Liver (tissue), 9 donors: ENCODE data around the gene ZFYVE28. TPM values are rescaled to one million over a fixed set of nuclear protein-coding genes. Genes with fewer than 3 reads are reported as not detected.

Experiments used
- DNase-seq: peaks from one replicate; pipeline ENCODE4 v3.0.0-alpha.2; 2017; ENCODE audit warnings: low spot score
- H3K27ac ChIP-seq, 2 donors: one replicate each; pipeline ENCODE4 v1.7.0; 2013; ENCODE audit warnings: inconsistent platforms in 2 of 2, low read length in 2 of 2, control low read depth in 1 of 2, low read depth in 1 of 2, mild to moderate bottlenecking in 1 of 2
- H3K27me3 ChIP-seq, 4 donors: one replicate each; pipeline versions ENCODE4 v1.6.1 to v1.7.0; 2013; ENCODE audit warnings: low read length in 3 of 4, inconsistent platforms in 1 of 4, mild to moderate bottlenecking in 1 of 4, moderate library complexity in 1 of 4; ENCODE audit not compliant: control insufficient read depth in 4 of 4, insufficient read depth in 4 of 4
- H3K36me3 ChIP-seq, 4 donors: one replicate each; pipeline versions ENCODE4 v1.6.1 to v1.7.0; 2013; ENCODE audit warnings: low read length in 3 of 4, mild to moderate bottlenecking in 3 of 4, low read depth in 1 of 4, moderate library complexity in 1 of 4; ENCODE audit not compliant: control insufficient read depth in 4 of 4, insufficient read depth in 3 of 4
- H3K4me1 ChIP-seq, 4 donors: one replicate each; pipeline versions ENCODE4 v1.6.1 to v1.7.0; 2013; ENCODE audit warnings: low read length in 3 of 4, mild to moderate bottlenecking in 3 of 4, moderate library complexity in 1 of 4; ENCODE audit not compliant: control insufficient read depth in 4 of 4, insufficient read depth in 4 of 4
- H3K4me3 ChIP-seq, 3 donors: one replicate each; pipeline versions ENCODE4 v1.6.1 to v1.7.0; 2013; ENCODE audit warnings: low read length in 3 of 3, control low read depth in 1 of 3, low read depth in 1 of 3, mild to moderate bottlenecking in 1 of 3
- H3K9ac ChIP-seq, 2 donors: one replicate each; pipeline ENCODE4 v1.7.0; 2013; ENCODE audit warnings: low read length in 2 of 2, mild to moderate bottlenecking in 2 of 2, moderate library complexity in 2 of 2, control low read depth in 1 of 2, low read depth in 1 of 2
- H3K9me3 ChIP-seq, 4 donors: one replicate each; pipeline versions ENCODE4 v1.6.1 to v1.7.0; 2013; ENCODE audit warnings: low read length in 3 of 4; ENCODE audit not compliant: control insufficient read depth in 4 of 4
- EGR1 ChIP-seq, 2 donors: IDR thresholded peaks; 2 replicates each; pipeline ENCODE4 v1.6.1; 2016 to 2018; ENCODE audit warnings: antibody characterized with exemption in 2 of 2, low read depth in 2 of 2
- FOXA1 ChIP-seq: IDR thresholded peaks from 2 replicates; pipeline ENCODE4 v1.6.1; 2016; ENCODE audit warnings: antibody characterized with exemption
- FOXA2 ChIP-seq: IDR thresholded peaks from 2 replicates; pipeline ENCODE4 v1.6.1; 2016; ENCODE audit warnings: antibody characterized with exemption
- GABPA ChIP-seq, 2 donors: IDR thresholded peaks in 1 of 2; conservative IDR thresholded peaks in 1 of 2; 2 replicates each; pipeline ENCODE4 v1.6.1; 2016; ENCODE audit warnings: antibody characterized with exemption in 2 of 2, mild to moderate bottlenecking in 1 of 2, moderate library complexity in 1 of 2
- HNF4A ChIP-seq, 2 donors: conservative IDR thresholded peaks; 2 replicates each; pipeline ENCODE4 v1.6.1; 2016; ENCODE audit warnings: antibody characterized with exemption in 2 of 2, mild to moderate bottlenecking in 2 of 2
- HNF4G ChIP-seq: IDR thresholded peaks from 2 replicates; pipeline ENCODE4 v1.6.1; 2016; ENCODE audit warnings: antibody characterized with exemption
- JUND ChIP-seq, 2 donors: IDR thresholded peaks; 2 replicates each; pipeline ENCODE4 v1.6.1; 2016; ENCODE audit warnings: antibody characterized with exemption in 2 of 2
- WGBS: extraction: QIAGEN DNeasy Blood & Tissue Kit; methylation state at CpG from one replicate; pipeline ENCODE4 v1.1.7; 2013; 5-methylcytosine and 5-hydroxymethylcytosine counted together
- polyA plus RNA-seq, 2 donors: library from polyadenylated mRNA; stranded (reverse) in 1 of 2; unstranded in 1 of 2; fragments of 200-250 nt in 1 of 2; fragments of >200 nt in 1 of 2; fragmentation: Nextera tagmentation in 1 of 2; extraction: Ambion mirVana in 1 of 2; gene quantifications; one replicate each; pipeline versions ENCODE4 v1.2.1 to v1.2.3, GENCODE V29; 2013 to 2015
- total RNA-seq, 2 donors: library from RNA; depleted of rRNA; stranded (reverse); fragments of >200 nt; gene quantifications; one replicate each; pipeline ENCODE4 v1.2.3, GENCODE V29; 2014
- TF ChIP-seq, protein P1 (sequence below): IDR thresholded peaks from 2 replicates; pipeline ENCODE4 v1.6.1; 2016; ENCODE audit warnings: antibody characterized with exemption
- TF ChIP-seq, protein P2 (sequence below): IDR thresholded peaks from 2 replicates; pipeline ENCODE4 v1.6.1; 2016; ENCODE audit warnings: antibody characterized with exemption, mild to moderate bottlenecking
- TF ChIP-seq, protein P3 (sequence below): fragments of 150-350 bp; IDR thresholded peaks from 2 replicates; pipeline ENCODE4 v1.5.1; 2017; ENCODE audit warnings: improper control_type of control experiment, low read depth, low read length; ENCODE audit not compliant: missing input control
- TF ChIP-seq, protein P4 (sequence below): IDR thresholded peaks from 2 replicates; pipeline ENCODE4 v1.6.1; 2016; ENCODE audit warnings: antibody characterized with exemption
- TF ChIP-seq, protein P5 (sequence below): IDR thresholded peaks from 2 replicates; pipeline ENCODE4 v1.6.1; 2016; ENCODE audit warnings: antibody characterized with exemption
- donor health status: healthy.
- donor health status: healthy.
- donor health status: healthy.
- donor health status: healthy.
- donor health status: healthy.

The ZFYVE28 gene
- total and polyA plus RNA-seq, 4 donors, result 2.0 to 6.1 (median 2.7) TPM

DNA sequence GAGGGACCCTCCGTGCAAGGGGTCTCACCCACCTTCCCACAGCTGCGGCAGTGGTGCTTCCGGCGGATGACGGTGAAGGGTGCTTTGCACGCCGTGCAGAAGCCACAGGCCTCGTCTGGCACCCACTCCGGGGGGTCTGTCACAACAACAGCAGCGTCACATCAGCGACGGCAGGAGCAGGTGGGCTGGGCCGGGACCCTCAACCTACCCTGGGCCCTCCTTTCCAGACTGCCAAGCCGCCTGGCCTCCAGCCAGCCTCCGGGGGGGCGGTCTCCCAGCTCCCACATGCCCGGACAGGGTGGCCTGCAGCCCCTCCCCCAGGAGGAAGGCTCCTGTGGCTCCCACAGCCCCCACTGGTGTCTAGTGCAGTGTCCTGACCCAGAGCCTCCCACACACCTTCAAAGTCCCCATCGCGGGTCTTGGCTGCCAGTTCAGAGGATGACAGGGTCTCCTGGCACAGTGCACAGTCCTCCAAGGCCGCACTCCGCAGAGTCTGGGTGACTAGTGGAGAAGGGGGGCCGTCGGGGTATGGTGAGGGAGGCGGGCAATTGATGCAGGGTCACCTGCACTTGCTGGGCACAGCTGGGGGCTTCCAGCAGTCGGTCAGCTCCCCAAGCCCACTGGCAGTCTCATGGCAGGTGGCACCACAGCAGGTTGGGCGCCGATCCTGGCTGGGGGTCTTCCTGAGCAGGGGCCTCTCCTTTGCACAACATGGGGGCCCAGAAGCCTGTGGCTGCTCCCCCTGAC lies 147.0 kb downstream of the ZFYVE28 start:
- TF ChIP-seq, protein P1, sequence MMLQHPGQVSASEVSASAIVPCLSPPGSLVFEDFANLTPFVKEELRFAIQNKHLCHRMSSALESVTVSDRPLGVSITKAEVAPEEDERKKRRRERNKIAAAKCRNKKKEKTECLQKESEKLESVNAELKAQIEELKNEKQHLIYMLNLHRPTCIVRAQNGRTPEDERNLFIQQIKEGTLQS, result no peak
- TF ChIP-seq HNF4G, result no peak
- no peak for TF ChIP-seq GABPA (IDR thresholded peaks at IDR 0.05 in 1 of 2, conservative IDR thresholded peaks at IDR 0.05 in 1 of 2)
- TF ChIP-seq, protein P2, sequence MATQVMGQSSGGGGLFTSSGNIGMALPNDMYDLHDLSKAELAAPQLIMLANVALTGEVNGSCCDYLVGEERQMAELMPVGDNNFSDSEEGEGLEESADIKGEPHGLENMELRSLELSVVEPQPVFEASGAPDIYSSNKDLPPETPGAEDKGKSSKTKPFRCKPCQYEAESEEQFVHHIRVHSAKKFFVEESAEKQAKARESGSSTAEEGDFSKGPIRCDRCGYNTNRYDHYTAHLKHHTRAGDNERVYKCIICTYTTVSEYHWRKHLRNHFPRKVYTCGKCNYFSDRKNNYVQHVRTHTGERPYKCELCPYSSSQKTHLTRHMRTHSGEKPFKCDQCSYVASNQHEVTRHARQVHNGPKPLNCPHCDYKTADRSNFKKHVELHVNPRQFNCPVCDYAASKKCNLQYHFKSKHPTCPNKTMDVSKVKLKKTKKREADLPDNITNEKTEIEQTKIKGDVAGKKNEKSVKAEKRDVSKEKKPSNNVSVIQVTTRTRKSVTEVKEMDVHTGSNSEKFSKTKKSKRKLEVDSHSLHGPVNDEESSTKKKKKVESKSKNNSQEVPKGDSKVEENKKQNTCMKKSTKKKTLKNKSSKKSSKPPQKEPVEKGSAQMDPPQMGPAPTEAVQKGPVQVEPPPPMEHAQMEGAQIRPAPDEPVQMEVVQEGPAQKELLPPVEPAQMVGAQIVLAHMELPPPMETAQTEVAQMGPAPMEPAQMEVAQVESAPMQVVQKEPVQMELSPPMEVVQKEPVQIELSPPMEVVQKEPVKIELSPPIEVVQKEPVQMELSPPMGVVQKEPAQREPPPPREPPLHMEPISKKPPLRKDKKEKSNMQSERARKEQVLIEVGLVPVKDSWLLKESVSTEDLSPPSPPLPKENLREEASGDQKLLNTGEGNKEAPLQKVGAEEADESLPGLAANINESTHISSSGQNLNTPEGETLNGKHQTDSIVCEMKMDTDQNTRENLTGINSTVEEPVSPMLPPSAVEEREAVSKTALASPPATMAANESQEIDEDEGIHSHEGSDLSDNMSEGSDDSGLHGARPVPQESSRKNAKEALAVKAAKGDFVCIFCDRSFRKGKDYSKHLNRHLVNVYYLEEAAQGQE, result no peak
- TF ChIP-seq, protein P3, sequence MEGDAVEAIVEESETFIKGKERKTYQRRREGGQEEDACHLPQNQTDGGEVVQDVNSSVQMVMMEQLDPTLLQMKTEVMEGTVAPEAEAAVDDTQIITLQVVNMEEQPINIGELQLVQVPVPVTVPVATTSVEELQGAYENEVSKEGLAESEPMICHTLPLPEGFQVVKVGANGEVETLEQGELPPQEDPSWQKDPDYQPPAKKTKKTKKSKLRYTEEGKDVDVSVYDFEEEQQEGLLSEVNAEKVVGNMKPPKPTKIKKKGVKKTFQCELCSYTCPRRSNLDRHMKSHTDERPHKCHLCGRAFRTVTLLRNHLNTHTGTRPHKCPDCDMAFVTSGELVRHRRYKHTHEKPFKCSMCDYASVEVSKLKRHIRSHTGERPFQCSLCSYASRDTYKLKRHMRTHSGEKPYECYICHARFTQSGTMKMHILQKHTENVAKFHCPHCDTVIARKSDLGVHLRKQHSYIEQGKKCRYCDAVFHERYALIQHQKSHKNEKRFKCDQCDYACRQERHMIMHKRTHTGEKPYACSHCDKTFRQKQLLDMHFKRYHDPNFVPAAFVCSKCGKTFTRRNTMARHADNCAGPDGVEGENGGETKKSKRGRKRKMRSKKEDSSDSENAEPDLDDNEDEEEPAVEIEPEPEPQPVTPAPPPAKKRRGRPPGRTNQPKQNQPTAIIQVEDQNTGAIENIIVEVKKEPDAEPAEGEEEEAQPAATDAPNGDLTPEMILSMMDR, result no peak
- TF ChIP-seq, protein P4, sequence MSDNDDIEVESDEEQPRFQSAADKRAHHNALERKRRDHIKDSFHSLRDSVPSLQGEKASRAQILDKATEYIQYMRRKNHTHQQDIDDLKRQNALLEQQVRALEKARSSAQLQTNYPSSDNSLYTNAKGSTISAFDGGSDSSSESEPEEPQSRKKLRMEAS, result no peak
- TF ChIP-seq JUND (IDR thresholded peaks at IDR 0.05), result no peak
- no peak for TF ChIP-seq EGR1 (IDR thresholded peaks at IDR 0.05; ENCODE audit: low read depth in 2 of 2)
- no peak for TF ChIP-seq FOXA1
- no peak for TF ChIP-seq FOXA2
- TF ChIP-seq, protein P5, sequence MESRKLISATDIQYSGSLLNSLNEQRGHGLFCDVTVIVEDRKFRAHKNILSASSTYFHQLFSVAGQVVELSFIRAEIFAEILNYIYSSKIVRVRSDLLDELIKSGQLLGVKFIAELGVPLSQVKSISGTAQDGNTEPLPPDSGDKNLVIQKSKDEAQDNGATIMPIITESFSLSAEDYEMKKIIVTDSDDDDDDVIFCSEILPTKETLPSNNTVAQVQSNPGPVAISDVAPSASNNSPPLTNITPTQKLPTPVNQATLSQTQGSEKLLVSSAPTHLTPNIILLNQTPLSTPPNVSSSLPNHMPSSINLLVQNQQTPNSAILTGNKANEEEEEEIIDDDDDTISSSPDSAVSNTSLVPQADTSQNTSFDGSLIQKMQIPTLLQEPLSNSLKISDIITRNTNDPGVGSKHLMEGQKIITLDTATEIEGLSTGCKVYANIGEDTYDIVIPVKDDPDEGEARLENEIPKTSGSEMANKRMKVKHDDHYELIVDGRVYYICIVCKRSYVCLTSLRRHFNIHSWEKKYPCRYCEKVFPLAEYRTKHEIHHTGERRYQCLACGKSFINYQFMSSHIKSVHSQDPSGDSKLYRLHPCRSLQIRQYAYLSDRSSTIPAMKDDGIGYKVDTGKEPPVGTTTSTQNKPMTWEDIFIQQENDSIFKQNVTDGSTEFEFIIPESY, result no peak
- TF ChIP-seq HNF4A (conservative IDR thresholded peaks at IDR 0.05), result no peak
- Histone ChIP-seq H3K4me3 (no peak overlapping the region), H3K27me3 (no peaks in the 10 kb centered on the region), H3K4me1 (peaks cover 0 to 3% (median 0%) of the 10 kb centered on the region in 4 donors), H3K36me3 (no peaks in the 10 kb centered on the region), H3K9me3 (no peaks in the 10 kb centered on the region), H3K9ac (no peak overlapping the region), H3K27ac (no peak overlapping the region)
- no peak for DNase-seq
- 93% methylated on average over 27 of the region's 27 CpGs for WGBS
